GM19328 (cell line): ENCODE data around the gene DGKD.
"Not testable (repeated sequence)": the region's sequence is repeated elsewhere in the genome, so short reads cannot be mapped to it uniquely, and the experiment has no call there.

Source experiments
- ATAC-seq: cut with Tn5 transposase; IDR thresholded peaks from one replicate; pipeline ENCODE4 v1.9.1; 2021; ENCODE audit warnings: mild to moderate bottlenecking, moderate library complexity; ENCODE audit not compliant: unreplicated experiment

The DGKD gene

GRCh38 chr2:233361297-233361696 is 7.0 kb downstream of the DGKD start:
- no peak for ATAC-seq

GRCh38 chr2:233362742-233363141 is 8.4 kb downstream of the DGKD start:
- ATAC-seq = no peak

- no peak for ATAC-seq
Observed at GRCh38 chr2:233363744-233364235, 9.5 kb downstream of the DGKD start.

- ATAC-seq = no peak
Observed at GRCh38 chr2:233365861-233366520, 11.7 kb downstream of the DGKD start.

- no peak for ATAC-seq
Observed at GRCh38 chr2:233367586-233367985, 13.3 kb downstream of the DGKD start.

- ATAC-seq = no peak
Observed at GRCh38 chr2:233368756-233369155, 14.5 kb downstream of the DGKD start.

GRCh38 chr2:233369462-233369861 is 15.2 kb downstream of the DGKD start:
- ATAC-seq = no peak

- ATAC-seq = no peak
Observed at GRCh38 chr2:233369897-233370685, 15.8 kb downstream of the DGKD start.

GRCh38 chr2:233371641-233372040 is 17.3 kb downstream of the DGKD start:
- no peak for ATAC-seq

- ATAC-seq = no peak
Observed at GRCh38 chr2:233372855-233373254, 18.6 kb downstream of the DGKD start.

GRCh38 chr2:233373316-233373715 is 19.0 kb downstream of the DGKD start:
- ATAC-seq = no peak

- not testable (repeated sequence) for ATAC-seq
Observed at GRCh38 chr2:233374776-233375175, 20.5 kb downstream of the DGKD start.

GRCh38 chr2:233375490-233376314 is 21.4 kb downstream of the DGKD start:
- ATAC-seq = no peak

GRCh38 chr2:233379034-233379433 is 24.7 kb downstream of the DGKD start:
- ATAC-seq = no peak

- ATAC-seq = no peak
Observed at GRCh38 chr2:233379441-233379840, 25.1 kb downstream of the DGKD start.

- ATAC-seq = no peak
Observed at GRCh38 chr2:233380132-233380895, 26.0 kb downstream of the DGKD start.

GRCh38 chr2:233380995-233381637 is 26.8 kb downstream of the DGKD start:
- ATAC-seq = no peak

GRCh38 chr2:233381638-233381995 is 27.3 kb downstream of the DGKD start:
- ATAC-seq = no peak

- no peak for ATAC-seq
Observed at GRCh38 chr2:233384015-233384414, 29.7 kb downstream of the DGKD start.

- ATAC-seq = peak; percentile 6
Observed at GRCh38 chr2:233384811-233385488, 30.7 kb downstream of the DGKD start.
